GM12878 (cell line): Measurements from ENCODE around the gene PDE6D. TPM values are rescaled to one million over a fixed set of nuclear protein-coding genes. Genes with fewer than 3 reads are reported as not detected.

ENCODE experiments used
- ATAC-seq: fragments of 200-7000 bp; cut with Tn5 transposase; 3 replicates; pipeline ENCODE4 v1.9.1; 2020; ENCODE audit warnings: mild to moderate bottlenecking, moderate library complexity
- BruUV-seq: library from RNA; stranded (reverse); fragments of 400-500 nt; replicated peaks from 2 replicates; lab custom pipeline; 2021; lab: Mats Ljungman, UMichigan
- CTCF ChIA-PET: fragments of 300-600 bp; sonication (Branson Sonifier 250); formaldehyde crosslinking; extraction: SDS; loops from one replicate; lab custom pipeline; 2021; ENCODE audit warnings: inconsistent platforms; lab: Yijun Ruan, JAX
- POLR2A ChIA-PET: fragments of 350-600 bp; formaldehyde crosslinking; extraction: SDS; loops from one replicate; lab custom pipeline; 2021; ENCODE audit warnings: inconsistent platforms; lab: Charles Lee
- RAD21 ChIA-PET: fragments of 300-600 bp; sonication (Branson Sonifier 250); formaldehyde crosslinking; loops from one replicate; lab custom pipeline; 2023; ENCODE audit warnings: antibody characterized with exemption; ENCODE audit not compliant: unreplicated experiment; lab: Charles Lee
- SMC1A ChIA-PET: fragments of 300-600 bp; sonication (Branson Sonifier 250); formaldehyde crosslinking; loops from one replicate; lab custom pipeline; 2023; ENCODE audit not compliant: unreplicated experiment, uncharacterized antibody; lab: Charles Lee
- DNase-seq: peaks from one replicate; pipeline ENCODE4 v3.0.0-alpha.2; 2011; ENCODE audit warnings: low read depth, low spot score
- FAIRE-seq: peaks from 3 replicates; lab custom pipeline; 2011; peaks lifted over from hg19 to GRCh38; lab: Jason Lieb, UNC
- H2AFZ ChIP-seq: 2 replicates; pipeline ENCODE4 v1.6.0; 2011; ENCODE audit warnings: low read depth, low read length, control low read depth; ENCODE audit not compliant: control insufficient read depth
- H3K27ac ChIP-seq: 2 replicates; pipeline ENCODE4 v1.5.1; 2011; ENCODE audit warnings: control low read depth; ENCODE audit not compliant: control insufficient read depth, insufficient read depth
- H3K27me3 ChIP-seq, 2 experiments: replicated peaks in 1 of 2; 2 replicates each; pipeline versions ENCODE4 v1.6.0 to v1.6.1; 2011; ENCODE audit warnings: low read length in 1 of 2; ENCODE audit not compliant: control insufficient read depth in 2 of 2, insufficient read depth in 2 of 2
- H3K36me3 ChIP-seq, 2 experiments: 2 replicates each; pipeline ENCODE4 v1.5.1; 2011; ENCODE audit warnings: low read length in 1 of 2; ENCODE audit not compliant: control insufficient read depth in 2 of 2, insufficient read depth in 2 of 2
- H3K4me1 ChIP-seq: 2 replicates; pipeline ENCODE4 v1.6.1; 2011; ENCODE audit warnings: mild to moderate bottlenecking, low read length, moderate library complexity, mixed read lengths; ENCODE audit not compliant: control insufficient read depth, insufficient read depth
- H3K4me2 ChIP-seq: 2 replicates; pipeline ENCODE4 v1.6.0; 2011; ENCODE audit warnings: control low read depth; ENCODE audit not compliant: control insufficient read depth, insufficient read depth
- H3K4me3 ChIP-seq: fragments of 200-600 bp; sonication (generic); 2 replicates; pipeline ENCODE4 v1.5.1; 2016
- H3K79me2 ChIP-seq: 2 replicates; pipeline ENCODE4 v1.6.0; 2011; ENCODE audit warnings: low read length; ENCODE audit not compliant: control insufficient read depth, insufficient read depth
- H3K9ac ChIP-seq: 2 replicates; pipeline ENCODE4 v1.8.0; 2011; ENCODE audit warnings: low read length, control low read depth, mixed read lengths; ENCODE audit not compliant: control insufficient read depth, insufficient read depth
- H3K9me3 ChIP-seq: replicated peaks from 3 replicates; pipeline ENCODE4 v1.5.1; 2011; ENCODE audit warnings: mild to moderate bottlenecking, low read length; ENCODE audit not compliant: control insufficient read depth, insufficient read depth
- H4K20me1 ChIP-seq: 2 replicates; pipeline ENCODE4 v1.6.0; 2011; ENCODE audit not compliant: control insufficient read depth, insufficient read depth
- CBX3 ChIP-seq: fragments of 200-600 bp; sonication (generic); IDR thresholded peaks from 2 replicates; pipeline ENCODE4 v1.6.1; 2016; ENCODE audit warnings: low read depth, borderline replicate concordance
- CHD1 ChIP-seq: IDR thresholded peaks from 2 replicates; pipeline ENCODE4 v1.6.1; 2012; ENCODE audit warnings: low read depth, low read length, improper control_type of control experiment
- CHD2 ChIP-seq: IDR thresholded peaks from 2 replicates; pipeline ENCODE4 v1.6.1; 2011; ENCODE audit warnings: low read depth, low read length, improper control_type of control experiment, borderline replicate concordance
- EED ChIP-seq: sonication (generic); IDR thresholded peaks from 2 replicates; pipeline ENCODE4 v1.6.1; 2016; ENCODE audit warnings: antibody characterized with exemption, low read depth
- EZH2 ChIP-seq: IDR thresholded peaks from 2 replicates; pipeline ENCODE4 v1.6.1; 2012; ENCODE audit warnings: low read depth, mild to moderate bottlenecking, control low read depth, inconsistent platforms, low read length, borderline replicate concordance; ENCODE audit not compliant: control insufficient read depth
- HDGF ChIP-seq: fragments of 450-650 bp; IDR thresholded peaks from 2 replicates; pipeline ENCODE4 v1.6.1; 2016; ENCODE audit warnings: antibody characterized with exemption
- JUND ChIP-seq: IDR thresholded peaks from 2 replicates; pipeline ENCODE4 v1.6.1; 2012; ENCODE audit warnings: low read depth, mild to moderate bottlenecking, low read length, improper control_type of control experiment, moderate library complexity
- MTA2 ChIP-seq: fragments of 450-650 bp; IDR thresholded peaks from 2 replicates; pipeline ENCODE4 v1.6.1; 2016; ENCODE audit warnings: low read depth, mild to moderate bottlenecking, moderate library complexity
- MXI1 ChIP-seq: fragments of 150-350 bp; IDR thresholded peaks from 2 replicates; pipeline ENCODE4 v1.6.1; 2011; ENCODE audit warnings: low read depth, mild to moderate bottlenecking, inconsistent platforms, low read length, improper control_type of control experiment
- NFXL1 ChIP-seq: fragments of 450-650 bp; IDR thresholded peaks from 2 replicates; pipeline ENCODE4 v1.6.1; 2017; ENCODE audit warnings: antibody characterized with exemption, mild to moderate bottlenecking, borderline replicate concordance
- PAX8 ChIP-seq: fragments of 450-650 bp; IDR thresholded peaks from 2 replicates; pipeline ENCODE4 v1.6.1; 2017; ENCODE audit warnings: mild to moderate bottlenecking, moderate library complexity
- POLR2AphosphoS2 ChIP-seq: IDR thresholded peaks from 2 replicates; pipeline ENCODE4 v1.6.1; 2011; ENCODE audit warnings: low read depth, mild to moderate bottlenecking, low read length, improper control_type of control experiment, moderate library complexity
- POLR2AphosphoS5 ChIP-seq: IDR thresholded peaks from 2 replicates; pipeline ENCODE4 v1.6.1; 2011; ENCODE audit warnings: mild to moderate bottlenecking, low read length, inconsistent platforms
- POU2F2 ChIP-seq: IDR thresholded peaks from 3 replicates; pipeline ENCODE4 v1.6.1; 2011; ENCODE audit warnings: low read depth, mild to moderate bottlenecking, low read length, borderline replicate concordance
- RUNX3 ChIP-seq: IDR thresholded peaks from 2 replicates; pipeline ENCODE4 v1.6.1; 2012; ENCODE audit warnings: low read length, inconsistent platforms
- STAT3 ChIP-seq: IDR thresholded peaks from 2 replicates; pipeline ENCODE4 v1.6.1; 2011; ENCODE audit warnings: low read depth, low read length, improper control_type of control experiment
- TCF12 ChIP-seq: IDR thresholded peaks from 2 replicates; pipeline ENCODE4 v1.6.1; 2011; ENCODE audit warnings: low read depth, mild to moderate bottlenecking, low read length
- YY1 ChIP-seq: IDR thresholded peaks from 2 replicates; pipeline ENCODE4 v1.6.1; 2011; ENCODE audit warnings: low read depth, mild to moderate bottlenecking, low read length
- ZBED1 ChIP-seq: IDR thresholded peaks from 2 replicates; pipeline ENCODE4 v1.6.1; 2016; ENCODE audit warnings: borderline replicate concordance
- WGBS: methylation state at CpG from one replicate; pipeline ENCODE4 v1.1.6; 2016; ENCODE audit warnings: low lambda C conversion rate; ENCODE audit not compliant: insufficient replicate concordance, insufficient coverage; ENCODE audit errors: missing lambda C conversion rate; 5-methylcytosine and 5-hydroxymethylcytosine counted together
- in situ Hi-C: fragments of 300-500 bp; cut with MboI; formaldehyde crosslinking; loops from 9 replicates; pipeline ENCODE4 v1.14.3; 2018; ENCODE audit warnings: mixed read lengths
- intact Hi-C: fragments of 100-400 bp; cut with micrococcal nuclease; formaldehyde crosslinking; loops from one replicate; pipeline ENCODE4 v1.14.2; 2022; ENCODE audit not compliant: unreplicated experiment
- polyA plus RNA-seq, 11 experiments: library from polyadenylated mRNA; depleted of rRNA in 4 of 11; unstranded in 6 of 11; stranded (reverse) in 5 of 11; fragments of >200 nt; fragmentation: Nextera tagmentation in 4 of 11; fragmentation: Illumina TruSeq in 1 of 11; extraction: Ambion mirVana in 4 of 11; extraction: Trizol in 1 of 11; gene quantifications; 1 replicate in 1 of 11; 2 replicates in 10 of 11; pipeline versions ENCODE4 v1.2.1 to v1.2.3, GENCODE V29; 2011 to 2016; ENCODE audit warnings: inconsistent platforms in 2 of 11, missing spikeins in 2 of 11, low read depth in 1 of 11
- total RNA-seq, 4 experiments: library from RNA; depleted of rRNA in 3 of 4; stranded (reverse); fragments of >200 nt in 3 of 4; fragmentation: Illumina TruSeq in 1 of 4; extraction: Trizol in 1 of 4; gene quantifications; 2 replicates each; pipeline versions ENCODE4 v1.2.1 to v1.2.3, GENCODE V29; 2013 to 2021
- TF ChIP-seq, protein P1 (sequence below): IDR thresholded peaks from 2 replicates; pipeline ENCODE4 v1.6.1; 2011; ENCODE audit warnings: borderline replicate concordance, low read depth, mild to moderate bottlenecking, moderate library complexity, low read length; ENCODE audit not compliant: insufficient read depth, poor library complexity, severe bottlenecking

Gene PDE6D
- total and polyA plus RNA-seq, 10 of the 15 experiments (the other 5 are each of a cell fraction or from before 2014, with no cell fraction given) = 8.2 to 69.4 (median 56.2) TPM

DNA sequence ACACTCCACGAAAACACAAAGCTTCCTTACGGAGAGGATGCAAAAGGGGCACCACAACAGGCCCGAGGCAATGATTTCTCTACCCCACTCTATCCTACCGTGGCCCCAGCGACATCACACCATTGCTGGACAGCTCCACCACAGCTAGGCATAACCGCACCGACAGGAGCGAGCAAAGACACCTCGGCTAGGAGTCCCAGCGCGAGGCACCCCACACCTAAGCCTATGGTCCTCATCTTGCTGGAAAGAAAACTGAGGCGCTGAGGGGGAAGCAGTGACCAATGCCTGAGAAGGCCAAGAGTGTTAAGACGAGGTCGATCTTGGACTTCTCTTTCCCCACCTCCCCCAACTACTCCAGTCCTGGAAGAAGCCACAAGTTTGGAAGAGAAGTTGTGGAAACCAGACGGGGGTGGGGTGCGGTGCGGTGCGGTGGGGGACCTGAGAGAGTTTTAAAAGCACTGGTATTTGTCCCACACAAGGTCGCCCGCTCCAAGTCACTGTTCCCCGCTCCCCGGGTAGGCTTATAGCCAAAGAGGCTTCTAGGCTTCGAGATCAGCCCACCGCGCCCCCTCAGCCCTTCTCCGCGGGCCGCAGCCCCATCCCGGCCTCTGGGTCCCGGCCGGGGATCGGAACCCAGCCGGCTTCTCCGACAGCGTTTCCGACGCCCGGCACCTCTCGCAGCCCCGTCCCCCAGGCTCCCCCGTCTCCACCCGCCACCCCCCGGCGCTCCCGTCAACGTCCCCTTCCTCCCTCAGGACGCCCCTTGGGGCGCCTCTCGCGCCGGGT lies 766 bp downstream of the PDE6D start:
- H3K4me1 ChIP-seq = peaks cover 4% of the 10 kb centered on the region
- H3K4me3 ChIP-seq = peak overlapping the region; percentile 91
- H3K27me3 ChIP-seq = no peaks in the 10 kb centered on the region
- POLR2A ChIA-PET = interaction anchor here (0.5 to 2.4 kb wide), 9 partner anchors 9 to 175 kb away, joined by 3 to 9 read pairs (median 4); no protein-coding TSS in a partner anchor
- no peaks in the 10 kb centered on the region for H3K9me3 ChIP-seq
- no TSS peak for BruUV-seq
- WGBS = 33% methylated on average over 28 of the region's 51 CpGs
- H3K4me2 ChIP-seq = peak overlapping the region; percentile 77
- peaks cover 25% of the 10 kb centered on the region for H3K79me2 ChIP-seq
- intact Hi-C loops = loop anchor here (2.0 kb wide), 2 partner anchors 60 to 104 kb away; no protein-coding TSS in a partner anchor
- SMC1A ChIA-PET = interaction anchor here (1.4 kb wide), 1 partner anchor 59 kb away, joined by 5 read pairs; no protein-coding TSS in a partner anchor
- H3K9ac ChIP-seq = peak overlapping the region; percentile 75
- ATAC-seq (peak; percentile 41), FAIRE-seq (no peak), DNase-seq (no peak)
- in situ Hi-C loops = no loop called here
- CTCF ChIA-PET = interaction anchor here (1.0 to 1.8 kb wide), 4 partner anchors 9 to 300 kb away, joined by 3 to 8 read pairs (median 3); no protein-coding TSS in a partner anchor
- no peak overlapping the region for H2AFZ ChIP-seq
- H3K27ac ChIP-seq = no peak overlapping the region
- H4K20me1 ChIP-seq = no peaks in the 10 kb centered on the region; the same call in 1 of the 2 replicates
- no peaks in the 10 kb centered on the region for H3K36me3 ChIP-seq
- RAD21 ChIA-PET = interaction anchor here (1.0 to 1.5 kb wide), 4 partner anchors 8 to 67 kb away, joined by 3 to 4 read pairs (median 3); no protein-coding TSS in a partner anchor
- TF ChIP-seq CBX3 (no peak), TCF12 (no peak), EZH2 (no peak), JUND (no peak), MXI1 (0 out of 2 replicates have a peak, but pooled peaks have one; percentile 44), CHD2 (no peak), POLR2AphosphoS5 (no peak), POLR2AphosphoS2 (no peak), POU2F2 (no peak), ZBED1 (no peak), PAX8 (no peak), STAT3 (no peak), NFXL1 (no peak), MTA2 (no peak), RUNX3 (peak; percentile 44; the same call in 1 of the 2 replicates), YY1 (no peak), CHD1 (no peak), HDGF (no peak), EED (no peak)
- TF ChIP-seq, protein P1, sequence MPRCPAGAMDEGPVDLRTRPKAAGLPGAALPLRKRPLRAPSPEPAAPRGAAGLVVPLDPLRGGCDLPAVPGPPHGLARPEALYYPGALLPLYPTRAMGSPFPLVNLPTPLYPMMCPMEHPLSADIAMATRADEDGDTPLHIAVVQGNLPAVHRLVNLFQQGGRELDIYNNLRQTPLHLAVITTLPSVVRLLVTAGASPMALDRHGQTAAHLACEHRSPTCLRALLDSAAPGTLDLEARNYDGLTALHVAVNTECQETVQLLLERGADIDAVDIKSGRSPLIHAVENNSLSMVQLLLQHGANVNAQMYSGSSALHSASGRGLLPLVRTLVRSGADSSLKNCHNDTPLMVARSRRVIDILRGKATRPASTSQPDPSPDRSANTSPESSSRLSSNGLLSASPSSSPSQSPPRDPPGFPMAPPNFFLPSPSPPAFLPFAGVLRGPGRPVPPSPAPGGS = no peak
